H1 (cell line): ENCODE results near the gene ARHGEF40. TPM values are rescaled to one million over a fixed set of nuclear protein-coding genes. Genes with fewer than 3 reads are reported as not detected.

ENCODE experiments used
- CTCF ChIA-PET: fragments of 300-600 bp; sonication (Branson Sonifier 250); formaldehyde crosslinking; loops from one replicate; lab custom pipeline; 2021; ENCODE audit not compliant: partially characterized antibody; lab: Charles Lee
- POLR2A ChIA-PET: fragments of 300-600 bp; sonication (Branson Sonifier 250); formaldehyde crosslinking; loops from one replicate; lab custom pipeline; 2021; ENCODE audit warnings: inconsistent platforms; ENCODE audit not compliant: partially characterized antibody; lab: Charles Lee
- DNase-seq, 2 experiments: peaks; one replicate each; pipeline versions ENCODE4 v3.0.0 to v3.0.0-alpha.2; 2010 to 2022; ENCODE audit warnings: low spot score in 2 of 2, low read depth in 1 of 2, mixed read lengths in 1 of 2
- FAIRE-seq: peaks from 2 replicates; lab custom pipeline; 2011; peaks lifted over from hg19 to GRCh38; lab: Jason Lieb, UNC
- H2AFZ ChIP-seq: 2 replicates; pipeline ENCODE4 v1.8.1; 2012; ENCODE audit warnings: low read length, inconsistent platforms
- H2AK5ac ChIP-seq: 2 replicates; pipeline ENCODE4 v1.6.1; 2013; ENCODE audit warnings: low read depth, low read length
- H2BK120ac ChIP-seq: replicated peaks from 2 replicates; pipeline ENCODE3; 2013; ENCODE audit warnings: low read depth, low read length, inconsistent platforms
- H2BK12ac ChIP-seq: 2 replicates; pipeline ENCODE4 v1.6.1; 2013; ENCODE audit warnings: low read depth, low read length
- H2BK15ac ChIP-seq: 2 replicates; pipeline ENCODE4 v1.6.1; 2013; ENCODE audit warnings: low read length
- H2BK20ac ChIP-seq: 2 replicates; pipeline ENCODE4 v1.6.1; 2013; ENCODE audit warnings: low read length
- H2BK5ac ChIP-seq: 2 replicates; pipeline ENCODE4 v1.6.1; 2013; ENCODE audit warnings: low read depth, low read length
- H3K14ac ChIP-seq: 2 replicates; pipeline ENCODE4 v1.6.1; 2013; ENCODE audit warnings: inconsistent platforms; ENCODE audit not compliant: insufficient read length
- H3K18ac ChIP-seq: 2 replicates; pipeline ENCODE4 v1.6.1; 2013; ENCODE audit warnings: low read length; ENCODE audit errors: extremely low read depth
- H3K23ac ChIP-seq: 2 replicates; pipeline ENCODE4 v1.6.1; 2013; ENCODE audit warnings: inconsistent platforms; ENCODE audit not compliant: insufficient read length
- H3K23me2 ChIP-seq: 2 replicates; pipeline ENCODE4 v1.6.1; 2013; ENCODE audit warnings: low read depth, low read length
- H3K27ac ChIP-seq: 2 replicates; pipeline ENCODE4 v1.6.1; 2011; ENCODE audit warnings: low read depth, low read length, inconsistent platforms
- H3K27me3 ChIP-seq, 4 experiments: replicated peaks in 1 of 4; 1 replicate in 1 of 4; 2 replicates in 3 of 4; pipeline versions ENCODE4 v1.6.1 to v1.8.1; 2011 to 2013; ENCODE audit warnings: low read length in 3 of 4, mild to moderate bottlenecking in 3 of 4, inconsistent platforms in 2 of 4, mixed read lengths in 2 of 4, moderate library complexity in 1 of 4; ENCODE audit not compliant: control insufficient read depth in 3 of 4, insufficient read depth in 3 of 4; ENCODE audit errors: extremely low read depth in 1 of 4
- H3K36me3 ChIP-seq, 4 experiments: 2 replicates each; pipeline versions ENCODE4 v1.6.1 to v1.8.1; 2011 to 2013; ENCODE audit warnings: mild to moderate bottlenecking in 4 of 4, low read length in 3 of 4, moderate library complexity in 2 of 4, control low read depth in 1 of 4, inconsistent platforms in 1 of 4; ENCODE audit not compliant: insufficient read depth in 4 of 4, control insufficient read depth in 2 of 4
- H3K4ac ChIP-seq: replicated peaks from 2 replicates; pipeline ENCODE3; 2013; ENCODE audit warnings: low read length, low read depth, mixed read lengths, inconsistent platforms; ENCODE audit not compliant: insufficient read length
- H3K4me1 ChIP-seq, 4 experiments: replicated peaks in 1 of 4; 1 replicate in 1 of 4; 2 replicates in 3 of 4; pipeline versions ENCODE4 v1.6.1 to v1.8.1; 2011 to 2013; ENCODE audit warnings: low read length in 3 of 4, inconsistent platforms in 2 of 4, mixed read lengths in 1 of 4; ENCODE audit not compliant: insufficient read depth in 4 of 4, control insufficient read depth in 3 of 4
- H3K4me2 ChIP-seq, 2 experiments: 2 replicates each; pipeline versions ENCODE4 v1.6.1 to v1.8.1; 2011 to 2013; ENCODE audit warnings: low read depth in 2 of 2, low read length in 2 of 2, control low read depth in 1 of 2, inconsistent platforms in 1 of 2, mild to moderate bottlenecking in 1 of 2; ENCODE audit not compliant: insufficient read depth in 1 of 2
- H3K4me3 ChIP-seq, 4 experiments: fragments of 200-600, 300-600 bp in 1 of 4; sonication (generic), shearing (Covaris generic), sonication (Bioruptor Twin) in 1 of 4; 2 replicates each; pipeline versions ENCODE4 v1.5.1 to v1.8.1; 2011 to 2016; ENCODE audit warnings: low read length in 4 of 4, low read depth in 3 of 4, control low read depth in 2 of 4, inconsistent platforms in 2 of 4, mild to moderate bottlenecking in 2 of 4, mixed read lengths in 1 of 4, moderate library complexity in 1 of 4; ENCODE audit not compliant: insufficient read depth in 2 of 4; ENCODE audit errors: extremely low read depth in 1 of 4
- H3K56ac ChIP-seq: replicated peaks from 2 replicates; pipeline ENCODE3; 2013; ENCODE audit warnings: low read depth, mild to moderate bottlenecking, mixed read lengths, low read length, inconsistent platforms; ENCODE audit not compliant: insufficient read length
- H3K79me1 ChIP-seq: 2 replicates; pipeline ENCODE4 v1.6.1; 2013; ENCODE audit warnings: low read depth, low read length, control low read depth
- H3K79me2 ChIP-seq, 2 experiments: 2 replicates each; pipeline versions ENCODE4 v1.6.1 to v1.8.1; 2012 to 2013; ENCODE audit warnings: low read length in 2 of 2, mild to moderate bottlenecking in 2 of 2, inconsistent platforms in 1 of 2; ENCODE audit not compliant: insufficient read depth in 2 of 2, control insufficient read depth in 1 of 2
- H3K9ac ChIP-seq, 4 experiments: replicated peaks in 1 of 4; 1 replicate in 1 of 4; 2 replicates in 3 of 4; pipeline versions ENCODE4 v1.6.1 to v1.8.1; 2011 to 2013; ENCODE audit warnings: low read depth in 3 of 4, low read length in 3 of 4, control low read depth in 2 of 4, mild to moderate bottlenecking in 2 of 4, moderate library complexity in 2 of 4, inconsistent platforms in 1 of 4; ENCODE audit errors: extremely low read depth in 1 of 4
- H3K9me3 ChIP-seq, 2 experiments: 2 replicates each; pipeline versions ENCODE4 v1.6.1 to v1.8.1; 2012 to 2013; ENCODE audit warnings: mild to moderate bottlenecking in 2 of 2, moderate library complexity in 2 of 2, control low read depth in 1 of 2, inconsistent platforms in 1 of 2, low read depth in 1 of 2, low read length in 1 of 2, mixed read lengths in 1 of 2; ENCODE audit not compliant: insufficient read depth in 2 of 2
- H4K20me1 ChIP-seq, 2 experiments: replicated peaks in 1 of 2; 2 replicates each; pipeline versions ENCODE3 to v1.8.1; 2011 to 2013; ENCODE audit warnings: inconsistent platforms in 2 of 2, low read length in 2 of 2, mild to moderate bottlenecking in 1 of 2; ENCODE audit not compliant: insufficient read depth in 2 of 2, control insufficient read depth in 1 of 2
- H4K5ac ChIP-seq: 2 replicates; pipeline ENCODE4 v1.6.1; 2013; ENCODE audit warnings: low read length, low read depth, mixed read lengths, inconsistent platforms; ENCODE audit not compliant: insufficient read length
- H4K8ac ChIP-seq: 2 replicates; pipeline ENCODE4 v1.8.0; 2013; ENCODE audit warnings: mild to moderate bottlenecking, moderate library complexity, low read length, inconsistent platforms; ENCODE audit not compliant: insufficient read depth; ENCODE audit errors: extremely low read depth
- H4K91ac ChIP-seq: replicated peaks from 2 replicates; pipeline ENCODE3; 2013; ENCODE audit warnings: low read length, mixed read lengths, inconsistent platforms; ENCODE audit not compliant: insufficient read length
- ATF3 ChIP-seq: IDR thresholded peaks from 2 replicates; pipeline ENCODE4 v1.6.1; 2011; ENCODE audit warnings: low read depth, mild to moderate bottlenecking, low read length; ENCODE audit not compliant: insufficient read depth
- EP300 ChIP-seq, 2 experiments: IDR thresholded peaks; 1 replicate in 1 of 2; 2 replicates in 1 of 2; pipeline ENCODE4 v1.6.1; 2011 to 2012; ENCODE audit warnings: low read depth in 2 of 2, low read length in 2 of 2, mild to moderate bottlenecking in 2 of 2, borderline replicate concordance in 1 of 2, inconsistent platforms in 1 of 2, moderate library complexity in 1 of 2
- POLR2AphosphoS5 ChIP-seq: IDR thresholded peaks from 2 replicates; pipeline ENCODE4 v1.6.1; 2011; ENCODE audit warnings: low read depth, low read length
- POU5F1 ChIP-seq: IDR thresholded peaks from 2 replicates; pipeline ENCODE4 v1.6.1; 2011; ENCODE audit warnings: low read depth, mild to moderate bottlenecking, low read length, moderate library complexity
- RFX5 ChIP-seq: IDR thresholded peaks from 2 replicates; pipeline ENCODE4 v1.6.1; 2011; ENCODE audit warnings: low read depth, low read length, improper control_type of control experiment, borderline replicate concordance
- TEAD4 ChIP-seq: IDR thresholded peaks from 2 replicates; pipeline ENCODE4 v1.6.1; 2012; ENCODE audit warnings: low read depth, low read length, inconsistent platforms, mixed read lengths
- WGBS, 2 experiments: shearing (Covaris generic) in 1 of 2; methylation state at CpG; one replicate each; pipeline versions ENCODE4 v1.1.6 to v1.1.7; 2013 to 2015; ENCODE audit warnings: low lambda C conversion rate in 2 of 2, mixed read lengths in 2 of 2, inconsistent platforms in 1 of 2, low coverage in 1 of 2, missing lambda C conversion rate in 1 of 2; ENCODE audit not compliant: insufficient replicate concordance in 2 of 2, insufficient coverage in 1 of 2, insufficient read length in 1 of 2; ENCODE audit errors: extremely low coverage in 1 of 2, missing lambda C conversion rate in 1 of 2; 5-methylcytosine and 5-hydroxymethylcytosine counted together
- polyA plus RNA-seq, 7 experiments: library from polyadenylated mRNA; depleted of rRNA in 3 of 7; stranded (reverse) in 5 of 7; unstranded in 2 of 7; fragments of >200 nt in 5 of 7; fragments of 200-250 nt in 2 of 7; gene quantifications; 1 replicate in 5 of 7; 2 replicates in 1 of 7; 4 replicates in 1 of 7; pipeline versions ENCODE4 v1.2.1 to v1.2.3, GENCODE V29; 2011 to 2013; ENCODE audit warnings: missing spikeins in 2 of 7, mixed read lengths in 2 of 7
- total RNA-seq: library from RNA; stranded (reverse); fragmentation: NEBNext Ultra II Directional; extraction: Animal tissue kit (Norgen Biotek cat#: 25700); gene quantifications from 2 replicates; pipeline ENCODE4 v1.2.1, GENCODE V29; 2021

ARHGEF40 gene
- total and polyA plus RNA-seq, 2 of the 8 experiments (the other 6 are each of a cell fraction or from before 2014, with no cell fraction given), result 53.1 to 101 TPM

- Histone ChIP-seq H3K4ac (no peak overlapping the region), H3K27ac (0 out of 2 replicates have a peak overlapping the region, but pooled peaks have one; percentile 42), H2BK20ac (no peak overlapping the region), H3K9me3 (no peaks in the 10 kb centered on the region), H3K14ac (no peak overlapping the region), H3K23me2 (peaks cover 5% of the 10 kb centered on the region; the same call in 1 of the 2 replicates), H3K56ac (no peak overlapping the region), H2AK5ac (no peak overlapping the region), H3K4me2 (no peak overlapping the region; a peak in 1 of 4 replicates), H3K23ac (no peak overlapping the region), H3K79me1 (peaks cover 8% of the 10 kb centered on the region; the same call in 1 of the 2 replicates), H3K9ac (no peak overlapping the region), H3K79me2 (peaks cover 0 to 18% of the 10 kb centered on the region in 2 experiments; a peak in 2 of 4 replicates), H3K18ac (no peak overlapping the region), H4K91ac (no peak overlapping the region), H2BK12ac (no peak overlapping the region), H4K20me1 (peaks cover 13 to 19% of the 10 kb centered on the region in 2 experiments), H3K36me3 (peaks cover 18 to 51% (median 44%) of the 10 kb centered on the region in 4 experiments), H2BK15ac (no peak overlapping the region), H2AFZ (no peak overlapping the region), H4K5ac (no peak overlapping the region), H3K4me1 (peaks cover 16 to 25% (median 18%) of the 10 kb centered on the region in 4 experiments), H2BK5ac (no peak overlapping the region), H2BK120ac (no peak overlapping the region), H3K4me3 (no peak overlapping the region), H3K27me3 (no peaks in the 10 kb centered on the region), H4K8ac (no peak overlapping the region)
- WGBS, 2 experiments, result 94% methylated on average over 40 of the region's 45 CpGs; no CpG with 5 or more reads in 1 of the 2 experiments
- TF ChIP-seq EP300 (IDR thresholded peaks at IDR 0.05; ENCODE audit: borderline replicate concordance in 1 of 2, low read depth in 2 of 2, low read length in 2 of 2) (no peak), TEAD4 (no peak), POU5F1 (no peak), POLR2AphosphoS5 (peak; percentile 65), RFX5 (no peak), ATF3 (no peak)
- CTCF ChIA-PET, result interaction anchor here (0.6 to 10.2 kb wide), 34 partner anchors 9 to 625 kb away, joined by 3 to 239 read pairs (median 7); partner anchors contain the start of genes ARHGEF40, RNASE13, RNASE8 and TMEM253
- DNase-seq, result no peak
- no peak for FAIRE-seq
- POLR2A ChIA-PET, result interaction anchor here (1.0 to 12.4 kb wide), 9 partner anchors 11 to 78 kb away, joined by 3 to 245 read pairs (median 17); partner anchors contain the start of genes ARHGEF40 and TMEM253
These were observed 21.0 kb downstream of the ARHGEF40 start for GRCh38 chr14:21090940-21091663.
